Naive thymus-derived CD4-positive, alpha-beta T cell (primary cell): ENCODE results near the gene TNPO3. TPM values are rescaled to one million over a fixed set of nuclear protein-coding genes. Genes with fewer than 3 reads are reported as not detected.
"Not testable (repeated sequence)": the region's sequence is repeated elsewhere in the genome, so short reads cannot be mapped to it uniquely, and the experiment has no call there.

Experiments used
- ATAC-seq: fragments of 150-1000 bp; cut with Tn5 transposase; 2 replicates; pipeline ENCODE4 v1.10.0; 2021; ENCODE audit warnings: mild to moderate bottlenecking, moderate library complexity
- CTCF ChIA-PET: fragments of 350-600 bp; sonication (Branson Sonifier 250); formaldehyde crosslinking; loops from one replicate; lab custom pipeline; 2021; ENCODE audit warnings: antibody characterized with exemption; lab: Charles Lee
- POLR2A ChIA-PET: fragments of 350-600 bp; sonication (Branson Sonifier 250); formaldehyde crosslinking; loops from one replicate; lab custom pipeline; 2021; ENCODE audit warnings: antibody characterized with exemption, inconsistent platforms; lab: Charles Lee
- DNase-seq, 9 donors: peaks; one replicate each; pipeline versions ENCODE4 v3.0.0 to v3.0.0-alpha.2; 2020 to 2022; ENCODE audit warnings: mixed read lengths in 1 of 9
- H3K27ac ChIP-seq: one replicate; pipeline ENCODE4 v1.7.0; 2013; ENCODE audit warnings: mild to moderate bottlenecking, low read depth, low read length, moderate library complexity
- H3K27me3 ChIP-seq, 2 donors: one replicate each; pipeline ENCODE4 v1.7.0; 2013; ENCODE audit warnings: low read length in 2 of 2, mild to moderate bottlenecking in 2 of 2, moderate library complexity in 2 of 2; ENCODE audit not compliant: control insufficient read depth in 2 of 2, insufficient read depth in 2 of 2
- H3K36me3 ChIP-seq, 3 experiments: 1 replicate in 2 of 3; 2 replicates in 1 of 3; pipeline ENCODE4 v1.7.0; 2013; ENCODE audit warnings: low read length in 3 of 3, mild to moderate bottlenecking in 3 of 3, moderate library complexity in 1 of 3; ENCODE audit not compliant: insufficient read depth in 3 of 3, control insufficient read depth in 2 of 3
- H3K4me1 ChIP-seq, 2 donors: one replicate each; pipeline ENCODE4 v1.7.0; 2013; ENCODE audit warnings: low read length in 2 of 2, mild to moderate bottlenecking in 2 of 2, moderate library complexity in 1 of 2; ENCODE audit not compliant: control insufficient read depth in 2 of 2, insufficient read depth in 2 of 2
- H3K4me3 ChIP-seq: 2 replicates; pipeline ENCODE4 v1.7.0; 2013; ENCODE audit warnings: mild to moderate bottlenecking, low read length
- H3K9me3 ChIP-seq, 3 experiments: 1 replicate in 2 of 3; 2 replicates in 1 of 3; pipeline ENCODE4 v1.7.0; 2013; ENCODE audit warnings: low read length in 3 of 3; ENCODE audit not compliant: control insufficient read depth in 2 of 3
- H3K27ac Mint-ChIP-seq, 9 donors: one replicate each; pipeline ENCODE4 v1.8.0; 2020 to 2022; ENCODE audit warnings: mixed read lengths in 9 of 9, mild to moderate bottlenecking in 8 of 9, moderate library complexity in 5 of 9, inconsistent platforms in 2 of 9
- H3K27me3 Mint-ChIP-seq, 5 donors: one replicate each; pipeline ENCODE4 v1.8.0; 2021 to 2022; ENCODE audit warnings: mixed read lengths in 5 of 5, mild to moderate bottlenecking in 1 of 5
- H3K36me3 Mint-ChIP-seq, 5 donors: one replicate each; pipeline ENCODE4 v1.8.0; 2020 to 2022; ENCODE audit warnings: mixed read lengths in 5 of 5, mild to moderate bottlenecking in 3 of 5, inconsistent platforms in 1 of 5
- H3K4me1 Mint-ChIP-seq, 7 donors: one replicate each; pipeline ENCODE4 v1.8.0; 2020 to 2022; ENCODE audit warnings: mixed read lengths in 7 of 7, mild to moderate bottlenecking in 3 of 7, inconsistent platforms in 1 of 7
- H3K4me3 Mint-ChIP-seq, 10 donors: one replicate each; pipeline ENCODE4 v1.8.0; 2020 to 2022; ENCODE audit warnings: mild to moderate bottlenecking in 10 of 10, mixed read lengths in 10 of 10, moderate library complexity in 6 of 10, inconsistent platforms in 2 of 10
- H3K9me3 Mint-ChIP-seq, 11 donors: one replicate each; pipeline ENCODE4 v1.8.0; 2020 to 2022; ENCODE audit warnings: mixed read lengths in 11 of 11, mild to moderate bottlenecking in 4 of 11, inconsistent platforms in 1 of 11, moderate library complexity in 1 of 11
- intact Hi-C, 2 donors: fragments of 100-400 bp; cut with micrococcal nuclease; formaldehyde crosslinking; loops; one replicate each; pipeline ENCODE4 v1.15.1; 2023
- polyA plus RNA-seq, 2 donors: library from polyadenylated mRNA; unstranded; fragments of 300-500 nt; fragmentation: Illumina TruSeq; gene quantifications; one replicate each; pipeline ENCODE4 v1.2.3, GENCODE V29; 2021
- total RNA-seq, 6 experiments: library from RNA in 5 of 6; stranded (reverse) in 5 of 6; gene quantifications; 1 replicate in 5 of 6; 2 replicates in 1 of 6; pipeline ENCODE4 v1.2.3 and lab custom pipeline; 2021 to 2026

TNPO3 gene
- total and polyA plus RNA-seq, 7 experiments from 2014 or later: 28.6 to 40.6 (median 37.7) TPM

- no peaks in the 10 kb centered on the region for H3K9me3 Mint-ChIP-seq
- H3K4me1 Mint-ChIP-seq: peaks cover 34 to 73% (median 56%) of the 10 kb centered on the region in 7 donors
- Histone ChIP-seq H3K27ac (no peak overlapping the region), H3K27me3 (no peaks in the 10 kb centered on the region), H3K9me3 (no peaks in the 10 kb centered on the region), H3K4me3 (no peak overlapping the region), H3K4me1 (peaks cover 25 to 27% of the 10 kb centered on the region in 2 donors), H3K36me3 (peaks cover 0 to 10% (median 0%) of the 10 kb centered on the region in 3 experiments)
- H3K4me3 Mint-ChIP-seq: peak overlapping the region; percentile 8 to 99 (median 70)
- peaks cover 10 to 22% (median 17%) of the 10 kb centered on the region in 5 donors for H3K36me3 Mint-ChIP-seq
- ATAC-seq (no peak), DNase-seq (no peak)
- peak overlapping the region in 1 of 9 donors; percentile 26 for H3K27ac Mint-ChIP-seq
- POLR2A ChIA-PET: no interaction called here
- CTCF ChIA-PET: interaction anchor here (1.0 kb wide), 1 partner anchor 39 kb away, joined by 3 read pairs; no protein-coding TSS in a partner anchor
- intact Hi-C loops: no loop called here
- H3K27me3 Mint-ChIP-seq: no peaks in the 10 kb centered on the region
These were observed 2.5 kb downstream of the TNPO3 start for GRCh38 chr7:129052441-129052840.

GRCh38 chr7:129051459-129051858, 3.5 kb downstream of the TNPO3 start:
- POLR2A ChIA-PET: interaction anchor here (0.6 kb wide), 1 partner anchor 91 kb away, joined by 5 read pairs; no protein-coding TSS in a partner anchor
- peak overlapping the region in 1 of 9 donors; percentile 32 for H3K27ac Mint-ChIP-seq
- DNase-seq, H3K9me3 ChIP-seq, H3K27me3 ChIP-seq, H3K27me3 Mint-ChIP-seq, H3K9me3 Mint-ChIP-seq, H3K4me3 Mint-ChIP-seq, H3K36me3 ChIP-seq, H3K4me3 ChIP-seq, ATAC-seq, intact Hi-C loops, H3K27ac ChIP-seq: not testable (repeated sequence)
- peaks cover 10 to 23% (median 19%) of the 10 kb centered on the region in 5 donors for H3K36me3 Mint-ChIP-seq
- peaks cover 44 to 82% (median 66%) of the 10 kb centered on the region in 7 donors for H3K4me1 Mint-ChIP-seq
- H3K4me1 ChIP-seq: peaks cover 27% of the 10 kb centered on the region in 2 donors
- CTCF ChIA-PET: interaction anchor here (0.6 to 0.7 kb wide), 2 partner anchors 12 to 625 kb away, joined by 3 read pairs; no protein-coding TSS in a partner anchor

GRCh38 chr7:129047761-129048160, 7.2 kb downstream of the TNPO3 start:
- H3K27ac ChIP-seq: no peak overlapping the region
- Mint-ChIP-seq H3K9me3 (no peaks in the 10 kb centered on the region), H3K27ac (no peak overlapping the region), H3K36me3 (peaks cover 10 to 30% (median 23%) of the 10 kb centered on the region in 5 donors), H3K4me1 (peaks cover 58 to 90% (median 81%) of the 10 kb centered on the region in 7 donors), H3K4me3 (peak overlapping the region in 4 of 10 donors; percentile 2 to 60 (median 20)), H3K27me3 (no peaks in the 10 kb centered on the region)
- H3K4me1 ChIP-seq: peaks cover 21 to 33% of the 10 kb centered on the region in 2 donors
- H3K4me3 ChIP-seq: no peak overlapping the region
- H3K36me3 ChIP-seq: peaks cover 0 to 4% (median 0%) of the 10 kb centered on the region in 3 experiments
- CTCF ChIA-PET: no interaction called here
- no peak for ATAC-seq
- H3K27me3 ChIP-seq: no peaks in the 10 kb centered on the region
- DNase-seq: no peak
- POLR2A ChIA-PET: no interaction called here
- no peaks in the 10 kb centered on the region for H3K9me3 ChIP-seq
- intact Hi-C loops: no loop called here

GRCh38 chr7:129045682-129046081, 9.2 kb downstream of the TNPO3 start:
- ChIA-PET CTCF (no interaction called here), POLR2A (no interaction called here)
- no peak overlapping the region for H3K27ac ChIP-seq
- Mint-ChIP-seq H3K4me3 (peak overlapping the region in 7 of 10 donors; percentile 13 to 63 (median 52)), H3K4me1 (peaks cover 66 to 96% (median 87%) of the 10 kb centered on the region in 7 donors), H3K36me3 (peaks cover 10 to 32% (median 22%) of the 10 kb centered on the region in 5 donors), H3K9me3 (no peaks in the 10 kb centered on the region), H3K27me3 (no peaks in the 10 kb centered on the region), H3K27ac (no peak overlapping the region)
- no peaks in the 10 kb centered on the region for H3K27me3 ChIP-seq
- H3K9me3 ChIP-seq: no peaks in the 10 kb centered on the region
- intact Hi-C loops: no loop called here
- no peak for ATAC-seq
- DNase-seq: no peak
- H3K4me1 ChIP-seq: peaks cover 27 to 28% of the 10 kb centered on the region in 2 donors
- H3K36me3 ChIP-seq: peaks cover 0 to 7% (median 5%) of the 10 kb centered on the region in 3 experiments
- no peak overlapping the region for H3K4me3 ChIP-seq

- Mint-ChIP-seq H3K27ac (peak overlapping the region in 4 of 9 donors; percentile 11 to 56 (median 40)), H3K36me3 (peaks cover 9 to 28% (median 23%) of the 10 kb centered on the region in 5 donors), H3K27me3 (no peaks in the 10 kb centered on the region), H3K4me1 (peaks cover 50 to 87% (median 80%) of the 10 kb centered on the region in 7 donors), H3K9me3 (peaks cover 0 to 6% (median 0%) of the 10 kb centered on the region in 11 donors), H3K4me3 (peak overlapping the region in 4 of 10 donors; percentile 6 to 53 (median 39))
- ChIA-PET POLR2A (interaction anchor here (2.0 kb wide), 1 partner anchor 12 kb away, joined by 7 read pairs; the partner anchor contains the start of gene TNPO3), CTCF (no interaction called here)
- H3K4me1 ChIP-seq: peaks cover 14 to 23% of the 10 kb centered on the region in 2 donors
- ATAC-seq (no peak), DNase-seq (no peak)
- intact Hi-C loops: no loop called here
- H3K36me3 ChIP-seq: peaks cover 9 to 21% (median 17%) of the 10 kb centered on the region in 3 experiments
- no peaks in the 10 kb centered on the region for H3K27me3 ChIP-seq
- no peaks in the 10 kb centered on the region for H3K9me3 ChIP-seq
- H3K4me3 ChIP-seq: no peak overlapping the region
- H3K27ac ChIP-seq: no peak overlapping the region
These were observed 11.9 kb downstream of the TNPO3 start for GRCh38 chr7:129043012-129043411.

GRCh38 chr7:129041142-129042085, 13.5 kb downstream of the TNPO3 start:
- peaks cover 15 to 40% (median 29%) of the 10 kb centered on the region in 5 donors for H3K36me3 Mint-ChIP-seq
- no peak for DNase-seq
- H3K27ac ChIP-seq: no peak overlapping the region
- peaks cover 0 to 6% (median 0%) of the 10 kb centered on the region in 11 donors for H3K9me3 Mint-ChIP-seq
- no peak for ATAC-seq
- no peaks in the 10 kb centered on the region for H3K27me3 ChIP-seq
- H3K4me3 Mint-ChIP-seq: peak overlapping the region in 4 of 10 donors; percentile 4 to 53 (median 22)
- ChIA-PET POLR2A (no interaction called here), CTCF (interaction anchor here (0.6 kb wide), 1 partner anchor 1873 kb away, joined by 3 read pairs; no protein-coding TSS in a partner anchor)
- H3K9me3 ChIP-seq: no peaks in the 10 kb centered on the region
- peaks cover 9 to 26% (median 22%) of the 10 kb centered on the region in 3 experiments for H3K36me3 ChIP-seq
- H3K4me1 ChIP-seq: peaks cover 14 to 16% of the 10 kb centered on the region in 2 donors
- no peaks in the 10 kb centered on the region for H3K27me3 Mint-ChIP-seq
- intact Hi-C loops: no loop called here
- H3K27ac Mint-ChIP-seq: peak overlapping the region in 7 of 9 donors; percentile 0 to 71 (median 26)
- no peak overlapping the region for H3K4me3 ChIP-seq
- peaks cover 45 to 87% (median 80%) of the 10 kb centered on the region in 7 donors for H3K4me1 Mint-ChIP-seq
